K562 (cell line): ENCODE data around the gene EMC9.

Source experiments
- CHD2 ChIP-seq: IDR thresholded peaks from 2 replicates; pipeline ENCODE4 v1.6.1; 2011; ENCODE audit warnings: low read depth, low read length
- MNT ChIP-seq, 2 experiments: fragments of 450-650 bp; conservative IDR thresholded peaks; 2 replicates each; pipeline ENCODE4 v1.6.1; 2017; ENCODE audit warnings: mild to moderate bottlenecking in 2 of 2, moderate library complexity in 2 of 2
- POLR2A ChIP-seq: fragments of 450-650 bp; conservative IDR thresholded peaks from 2 replicates; pipeline ENCODE4 v1.6.1; 2016
- POLR2AphosphoS5 ChIP-seq: IDR thresholded peaks from 2 replicates; pipeline ENCODE4 v1.6.1; 2011; ENCODE audit warnings: mild to moderate bottlenecking, low read depth, low read length, moderate library complexity; ENCODE audit not compliant: control insufficient read depth, insufficient read depth
- ZNF280B ChIP-seq: fragments of 250-450 bp; sonication (Bioruptor Pico); IDR thresholded peaks from 2 replicates; pipeline ENCODE4 v1.5.1; 2021; ENCODE audit warnings: mild to moderate bottlenecking
- ZNF407 ChIP-seq: fragments of 450-650 bp; IDR thresholded peaks from 2 replicates; pipeline ENCODE4 v1.6.1; 2016; ENCODE audit warnings: low read depth

- TF ChIP-seq ZNF407 (no peak), POLR2A (no peak), POLR2AphosphoS5 (no peak), MNT (conservative IDR thresholded peaks at IDR 0.05) (no peak), CHD2 (no peak), ZNF280B (CRISPR knock-in tag) (no peak)
Measured at GRCh38 chr14:24143511-24143910, 2.1 kb upstream of the EMC9 start.
